Measurements from ENCODE around the gene GID8. TPM values are rescaled to one million over a fixed set of nuclear protein-coding genes. Genes with fewer than 3 reads are reported as not detected.
A peak's percentile ranks its signal among the peaks of the same experiment; 100 is the strongest.

The GID8 gene
- total and polyA plus RNA-seq, 2 experiments from 2014 or later: 17.6 to 31.0 TPM

DNA sequence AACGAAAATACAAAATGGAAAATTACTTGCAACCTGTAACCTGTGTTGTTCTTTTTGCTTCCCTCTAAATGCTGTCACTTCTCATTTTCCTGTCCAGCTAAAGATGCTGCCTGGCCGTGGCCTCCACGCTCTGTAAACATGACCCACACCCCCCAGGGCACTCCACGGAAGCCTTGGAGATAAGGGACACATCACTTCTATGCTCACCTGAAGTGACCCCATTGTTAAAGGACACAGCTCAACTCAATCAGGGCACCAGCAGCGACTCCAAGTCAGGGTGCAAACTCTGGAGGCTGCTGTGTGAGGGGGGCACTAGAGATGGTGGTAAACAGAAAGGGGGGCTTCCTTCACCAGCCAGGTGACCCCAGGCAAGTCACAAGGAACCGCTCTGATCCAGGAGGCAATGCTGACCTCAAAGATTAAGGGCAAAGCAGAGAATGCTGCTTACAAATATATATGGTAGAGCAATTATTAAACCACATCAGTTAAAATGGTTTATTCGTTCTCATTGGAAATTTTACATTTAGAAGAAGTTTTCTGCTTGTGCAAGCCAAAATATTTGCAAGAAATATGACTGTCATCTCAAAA lies 24.8 kb upstream of the GID8 start:
- no peaks in the 10 kb centered on the region for H3K27me3 ChIP-seq (replicated peaks; ENCODE audit: insufficient read depth)
- no peak overlapping the region for H3K4me2 ChIP-seq (ENCODE audit: unreplicated experiment)
- no peak overlapping the region for H3K4me3 ChIP-seq
- H3F3A ChIP-seq (ENCODE audit: insufficient read depth): no peaks in the 10 kb centered on the region
- H4K20me1 ChIP-seq (ENCODE audit: insufficient read depth): peaks cover 25% of the 10 kb centered on the region
- 81 to 85% methylated on average over 7 of the region's 7 CpGs for WGBS, 2 experiments (ENCODE audit: low coverage in 1 of 2, low lambda C conversion rate in 2 of 2, missing lambda C conversion rate in 2 of 2)
- no peaks in the 10 kb centered on the region for H3K9me2 ChIP-seq (ENCODE audit: insufficient read depth)
- peaks cover 21% of the 10 kb centered on the region for H3K36me3 ChIP-seq (ENCODE audit: low read depth)
- no peak overlapping the region for H3K9ac ChIP-seq
- no peaks in the 10 kb centered on the region for H3K4me1 ChIP-seq (ENCODE audit: insufficient read depth)
- no peak for DNase-seq
- in situ Hi-C loops (cut with MboI): no loop called here
- no peak overlapping the region for H3K27ac ChIP-seq
- H3K79me2 ChIP-seq (ENCODE audit: insufficient read depth): peaks cover 100% of the 10 kb centered on the region
- TF ChIP-seq EZH2phosphoT487 (IDR thresholded peaks at IDR 0.05; ENCODE audit: insufficient read depth, low read depth) (no peak), EZH2 (IDR thresholded peaks at IDR 0.05; ENCODE audit: insufficient read depth, poor library complexity, severe bottlenecking) (no peak)
- H3K9me3 ChIP-seq (ENCODE audit: low read depth): no peaks in the 10 kb centered on the region
- no peak overlapping the region for H2AFZ ChIP-seq

- 96 to 98% methylated on average over 9 of the region's 9 CpGs for WGBS, 2 experiments (ENCODE audit: low coverage in 1 of 2, low lambda C conversion rate in 2 of 2, missing lambda C conversion rate in 2 of 2)
- in situ Hi-C loops (cut with MboI): no loop called here
- no peak overlapping the region for H2AFZ ChIP-seq
- H3K9me3 ChIP-seq (ENCODE audit: low read depth): no peaks in the 10 kb centered on the region
- H3K9ac ChIP-seq: no peak overlapping the region
- TF ChIP-seq EZH2phosphoT487 (IDR thresholded peaks at IDR 0.05; ENCODE audit: insufficient read depth, low read depth) (no peak), EZH2 (IDR thresholded peaks at IDR 0.05; ENCODE audit: insufficient read depth, poor library complexity, severe bottlenecking) (no peak)
- peaks cover 35% of the 10 kb centered on the region for H4K20me1 ChIP-seq (ENCODE audit: insufficient read depth)
- H3K4me3 ChIP-seq: no peak overlapping the region
- H3F3A ChIP-seq (ENCODE audit: insufficient read depth): no peaks in the 10 kb centered on the region
- peaks cover 100% of the 10 kb centered on the region for H3K79me2 ChIP-seq (ENCODE audit: insufficient read depth)
- H3K36me3 ChIP-seq (ENCODE audit: low read depth): peaks cover 19% of the 10 kb centered on the region
- no peaks in the 10 kb centered on the region for H3K27me3 ChIP-seq (replicated peaks; ENCODE audit: insufficient read depth)
- H3K4me1 ChIP-seq (ENCODE audit: insufficient read depth): no peaks in the 10 kb centered on the region
- no peak overlapping the region for H3K27ac ChIP-seq
- H3K9me2 ChIP-seq (ENCODE audit: insufficient read depth): no peaks in the 10 kb centered on the region
- H3K4me2 ChIP-seq (ENCODE audit: unreplicated experiment): no peak overlapping the region
- no peak for DNase-seq
Measured at GRCh38 chr20:62914436-62914835, 23.5 kb upstream of the GID8 start.

DNA sequence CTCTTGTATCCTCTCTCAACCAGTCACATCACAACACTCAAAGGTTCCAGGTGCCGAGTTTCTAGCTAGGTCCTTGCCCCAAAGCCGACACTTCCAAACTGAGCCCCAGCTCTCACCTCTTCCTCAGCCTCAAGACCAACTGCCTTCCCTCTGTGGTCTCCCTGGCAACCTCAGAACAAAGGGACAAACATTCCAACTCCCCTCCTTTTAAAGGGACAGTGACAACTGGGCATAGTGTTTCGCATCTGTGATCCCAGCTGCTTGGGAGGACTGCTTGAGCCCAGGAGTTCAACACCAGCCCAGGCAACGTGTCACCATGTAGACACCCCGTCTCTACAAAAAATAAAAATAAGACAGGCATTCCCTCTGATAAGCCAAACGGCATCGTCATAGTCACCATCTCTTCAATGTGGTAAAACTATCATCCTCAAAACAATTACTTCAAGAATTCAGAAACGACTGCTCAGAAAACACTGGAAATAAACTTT lies 22.9 kb upstream of the GID8 start:
- Histone ChIP-seq H3K27ac (0 out of 2 replicates have a peak overlapping the region, but pooled peaks have one; percentile 10), H3K4me1 (ENCODE audit: insufficient read depth) (0 out of 2 replicates have a peak, but pooled peaks cover 2% of the 10 kb centered on the region), H3K9me3 (ENCODE audit: low read depth) (no peaks in the 10 kb centered on the region), H3K27me3 (replicated peaks; ENCODE audit: insufficient read depth) (no peaks in the 10 kb centered on the region), H3K4me2 (ENCODE audit: unreplicated experiment) (no peak overlapping the region), H3K9ac (0 out of 2 replicates have a peak overlapping the region, but pooled peaks have one; percentile 6), H3K79me2 (ENCODE audit: insufficient read depth) (peaks cover 100% of the 10 kb centered on the region), H2AFZ (no peak overlapping the region), H3K36me3 (ENCODE audit: low read depth) (peaks cover 16% of the 10 kb centered on the region), H3K4me3 (no peak overlapping the region), H4K20me1 (ENCODE audit: insufficient read depth) (peaks cover 38% of the 10 kb centered on the region), H3K9me2 (ENCODE audit: insufficient read depth) (no peaks in the 10 kb centered on the region), H3F3A (ENCODE audit: insufficient read depth) (0 out of 2 replicates have a peak, but pooled peaks cover 5% of the 10 kb centered on the region)
- 54 to 63% methylated on average over 8 of the region's 8 CpGs for WGBS, 2 experiments (ENCODE audit: low coverage in 1 of 2, low lambda C conversion rate in 2 of 2, missing lambda C conversion rate in 2 of 2)
- TF ChIP-seq EZH2phosphoT487 (IDR thresholded peaks at IDR 0.05; ENCODE audit: insufficient read depth, low read depth) (no peak), EZH2 (IDR thresholded peaks at IDR 0.05; ENCODE audit: insufficient read depth, poor library complexity, severe bottlenecking) (no peak)
- DNase-seq: peak; percentile 52
- in situ Hi-C loops (cut with MboI): no loop called here

DNA sequence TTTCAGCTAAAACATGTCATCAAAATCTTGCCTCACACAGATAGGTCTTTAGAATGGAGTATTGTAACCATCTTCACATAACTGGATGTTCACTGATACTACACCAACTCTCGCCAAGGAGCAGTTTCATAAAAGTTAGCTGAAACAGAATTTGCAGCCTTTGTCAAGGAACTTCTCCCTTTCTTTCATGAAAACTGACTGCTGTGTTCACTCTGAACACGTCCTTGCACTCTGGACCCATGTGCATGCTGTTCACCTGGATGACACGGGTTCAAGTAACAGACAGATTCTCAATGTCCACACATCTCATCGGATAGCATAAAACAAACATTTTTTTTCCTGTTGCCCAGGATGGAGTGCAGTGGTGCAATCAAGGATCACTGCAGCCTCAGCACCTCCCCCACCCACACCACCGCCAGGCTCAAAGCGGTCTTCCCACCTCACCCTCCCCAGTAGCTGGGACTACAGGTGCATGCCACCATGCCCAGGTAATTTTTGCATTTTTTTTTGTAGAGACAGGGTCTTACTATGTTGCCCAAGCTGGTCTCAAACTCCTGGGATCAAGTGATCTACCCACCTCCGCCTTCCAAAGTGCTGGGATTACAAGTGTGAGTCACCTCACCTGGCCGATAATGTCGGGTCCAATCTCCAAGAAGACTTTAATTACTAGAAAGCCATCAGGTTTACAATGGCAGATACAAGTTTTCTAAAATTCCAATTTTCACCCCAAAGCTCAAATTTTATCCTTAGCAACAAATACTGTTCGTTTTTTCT lies 21.1 kb upstream of the GID8 start:
- H3F3A ChIP-seq (ENCODE audit: insufficient read depth): peaks cover 16% of the 10 kb centered on the region; the same call in 1 of the 2 replicates
- TF ChIP-seq EZH2 (IDR thresholded peaks at IDR 0.05; ENCODE audit: insufficient read depth, poor library complexity, severe bottlenecking) (no peak), EZH2phosphoT487 (IDR thresholded peaks at IDR 0.05; ENCODE audit: insufficient read depth, low read depth) (no peak)
- H3K27me3 ChIP-seq (replicated peaks; ENCODE audit: insufficient read depth): no peaks in the 10 kb centered on the region
- H3K9me3 ChIP-seq (ENCODE audit: low read depth): no peaks in the 10 kb centered on the region
- H3K9ac ChIP-seq: no peak overlapping the region
- H3K4me1 ChIP-seq (ENCODE audit: insufficient read depth): peaks cover 19% of the 10 kb centered on the region
- no peak overlapping the region for H3K4me2 ChIP-seq (ENCODE audit: unreplicated experiment)
- peaks cover 7% of the 10 kb centered on the region for H3K36me3 ChIP-seq (ENCODE audit: low read depth)
- in situ Hi-C loops (cut with MboI): no loop called here
- DNase-seq: no peak
- H3K79me2 ChIP-seq (ENCODE audit: insufficient read depth): peaks cover 100% of the 10 kb centered on the region
- H3K4me3 ChIP-seq: no peak overlapping the region
- H3K27ac ChIP-seq: no peak overlapping the region
- H4K20me1 ChIP-seq (ENCODE audit: insufficient read depth): peaks cover 44% of the 10 kb centered on the region
- 72 to 74% methylated on average over 10 of the region's 10 CpGs for WGBS, 2 experiments (ENCODE audit: low coverage in 1 of 2, low lambda C conversion rate in 2 of 2, missing lambda C conversion rate in 2 of 2)
- no peak overlapping the region for H2AFZ ChIP-seq
- no peaks in the 10 kb centered on the region for H3K9me2 ChIP-seq (ENCODE audit: insufficient read depth)

All from GM23248 (cell line).